Measurements from ENCODE around the gene AQP12B. TPM values are rescaled to one million over a fixed set of nuclear protein-coding genes. Genes with fewer than 3 reads are reported as not detected.

Gene AQP12B
- total RNA-seq, 2 donors from 2014 or later = 7.9 to 9.6 TPM

GRCh38 chr2:240640939-240641338 lies 41.7 kb downstream of the AQP12B start:
- Histone ChIP-seq H3K27me3 (no peaks in the 10 kb centered on the region), H3K36me3 (no peaks in the 10 kb centered on the region), H3K9me3 (no peaks in the 10 kb centered on the region), H3K27ac (no peak overlapping the region), H3K4me3 (no peak overlapping the region), H3K9ac (ENCODE audit: low read depth in 2 of 2, low read length in 2 of 2) (no peak overlapping the region), H3K4me1 (no peaks in the 10 kb centered on the region)
- peak; percentile 51 for DNase-seq
- intact Hi-C loops (cut with DNase I) = no loop called here
- peak; percentile 28 for TF ChIP-seq CTCF (IDR thresholded peaks at IDR 0.05)

DNA sequence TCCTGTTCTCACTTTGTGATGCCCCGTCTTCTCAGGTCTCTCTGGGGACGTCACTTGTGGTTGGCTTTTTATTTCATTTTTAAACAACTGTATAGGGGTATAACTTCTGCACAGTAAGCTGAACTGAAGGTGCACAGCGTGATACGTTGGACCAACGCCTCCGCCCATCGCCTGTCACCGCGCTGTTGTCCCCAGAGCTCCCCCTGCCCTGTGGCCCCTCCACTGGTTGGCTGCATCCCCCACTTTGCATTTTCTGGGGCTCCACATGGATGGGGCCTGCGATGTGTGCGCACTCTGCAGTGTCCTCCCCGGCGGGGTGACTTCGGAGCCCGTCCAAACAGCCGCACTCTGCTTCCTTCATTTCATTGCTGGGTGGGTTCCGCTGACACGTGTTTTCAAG lies 43.1 kb downstream of the AQP12B start:
- H3K4me1 ChIP-seq = no peaks in the 10 kb centered on the region
- DNase-seq = no peak
- H3K36me3 ChIP-seq = no peaks in the 10 kb centered on the region
- no peaks in the 10 kb centered on the region for H3K9me3 ChIP-seq
- H3K4me3 ChIP-seq = no peak overlapping the region
- H3K27me3 ChIP-seq = no peaks in the 10 kb centered on the region
- no peak for TF ChIP-seq CTCF (IDR thresholded peaks at IDR 0.05)
- intact Hi-C loops (cut with DNase I) = no loop called here
- no peak overlapping the region for H3K9ac ChIP-seq (ENCODE audit: low read depth in 2 of 2, low read length in 2 of 2)
- H3K27ac ChIP-seq = no peak overlapping the region

DNA sequence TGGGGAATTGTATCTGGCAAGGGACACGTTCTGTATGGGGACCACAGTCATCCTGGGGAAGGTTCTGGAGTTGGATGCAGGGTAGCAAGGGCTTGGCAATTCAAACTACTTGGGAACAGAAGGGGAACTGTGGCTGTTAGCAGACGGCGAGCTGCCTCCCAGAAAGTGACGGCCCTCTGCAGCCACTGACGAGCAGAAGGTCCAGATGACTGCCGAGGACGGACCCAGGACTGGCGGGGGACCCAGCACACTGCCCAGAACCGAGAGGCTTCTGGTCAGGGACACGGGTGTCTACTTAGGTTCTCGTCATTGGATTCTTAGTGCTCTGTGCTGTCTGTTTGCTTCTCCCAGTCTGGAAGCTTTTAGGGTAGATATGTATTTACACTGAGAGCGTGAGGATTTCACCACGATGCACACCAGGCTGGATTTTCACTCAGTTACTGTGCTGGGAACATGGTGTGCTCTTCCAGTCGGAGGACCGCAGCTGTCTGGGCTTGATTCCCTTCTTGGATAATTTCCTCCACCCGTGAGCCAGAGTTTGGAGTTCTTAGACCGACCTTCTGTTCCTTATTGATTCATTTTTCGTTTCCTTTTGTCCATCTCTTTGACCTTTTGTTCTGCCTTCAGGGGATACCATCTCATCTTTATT lies 44.0 kb downstream of the AQP12B start:
- H3K27ac ChIP-seq = no peak overlapping the region
- H3K9me3 ChIP-seq = no peaks in the 10 kb centered on the region
- no peak overlapping the region for H3K4me3 ChIP-seq
- no peak for TF ChIP-seq CTCF (IDR thresholded peaks at IDR 0.05)
- intact Hi-C loops (cut with DNase I) = no loop called here
- H3K27me3 ChIP-seq = no peaks in the 10 kb centered on the region
- no peaks in the 10 kb centered on the region for H3K4me1 ChIP-seq
- no peak overlapping the region for H3K9ac ChIP-seq (ENCODE audit: low read depth in 2 of 2, low read length in 2 of 2)
- no peaks in the 10 kb centered on the region for H3K36me3 ChIP-seq
- DNase-seq = no peak

DNA sequence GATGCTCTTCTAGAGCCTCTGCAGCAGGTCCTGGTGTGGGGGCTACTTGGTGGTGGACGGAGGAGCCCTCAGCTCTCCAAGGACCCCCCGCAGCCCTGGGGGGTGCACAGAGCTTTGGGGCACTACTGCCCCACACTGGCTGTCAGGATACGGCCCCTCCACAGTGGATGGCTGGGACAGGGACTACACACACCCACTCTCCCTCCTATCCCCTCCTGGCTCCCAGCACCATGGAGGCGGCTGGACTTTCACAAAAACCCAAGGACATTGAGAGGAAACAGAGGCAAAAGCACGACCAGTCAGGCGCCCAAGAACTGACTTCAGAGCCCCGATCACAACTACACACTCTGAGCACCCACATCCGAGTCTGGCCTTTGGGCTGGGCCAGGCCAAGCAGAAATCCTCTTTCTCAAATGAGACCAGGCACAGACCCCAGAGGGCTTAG lies 44.8 kb downstream of the AQP12B start:
- Histone ChIP-seq H3K36me3 (no peaks in the 10 kb centered on the region), H3K27me3 (no peaks in the 10 kb centered on the region), H3K4me1 (no peaks in the 10 kb centered on the region), H3K27ac (no peak overlapping the region), H3K9me3 (no peaks in the 10 kb centered on the region), H3K4me3 (no peak overlapping the region), H3K9ac (ENCODE audit: low read depth in 2 of 2, low read length in 2 of 2) (no peak overlapping the region)
- intact Hi-C loops (cut with DNase I) = no loop called here
- DNase-seq = no peak
- no peak for TF ChIP-seq CTCF (IDR thresholded peaks at IDR 0.05)

- no peak for TF ChIP-seq CTCF (IDR thresholded peaks at IDR 0.05)
- H3K27ac ChIP-seq = no peak overlapping the region
- intact Hi-C loops (cut with DNase I) = no loop called here
Observed at GRCh38 chr2:240637116-240637900, 45.4 kb downstream of the AQP12B start.

More at GRCh38 chr2:240637116-240637900, 45.4 kb downstream of the AQP12B start:
- Histone ChIP-seq H3K9ac (ENCODE audit: low read depth in 2 of 2, low read length in 2 of 2) (no peak overlapping the region), H3K36me3 (no peaks in the 10 kb centered on the region), H3K4me3 (no peak overlapping the region), H3K9me3 (no peaks in the 10 kb centered on the region), H3K4me1 (no peaks in the 10 kb centered on the region), H3K27me3 (no peaks in the 10 kb centered on the region)
- DNase-seq = no peak
